C4-2B (cell line): ENCODE measurements around the gene DNAH8.

Experiments
- ZFX ChIP-seq: fragments of 450-650 bp; IDR thresholded peaks from 2 replicates; pipeline ENCODE4 v1.6.1; 2017
- TF ChIP-seq, protein P1 (sequence below): fragments of 450-650 bp; conservative IDR thresholded peaks from 2 replicates; pipeline ENCODE4 v1.5.1; 2017; ENCODE audit warnings: mild to moderate bottlenecking

GRCh38 chr6:38719358-38719757, 4.2 kb downstream of the DNAH8 start:
- TF ChIP-seq, protein P1, sequence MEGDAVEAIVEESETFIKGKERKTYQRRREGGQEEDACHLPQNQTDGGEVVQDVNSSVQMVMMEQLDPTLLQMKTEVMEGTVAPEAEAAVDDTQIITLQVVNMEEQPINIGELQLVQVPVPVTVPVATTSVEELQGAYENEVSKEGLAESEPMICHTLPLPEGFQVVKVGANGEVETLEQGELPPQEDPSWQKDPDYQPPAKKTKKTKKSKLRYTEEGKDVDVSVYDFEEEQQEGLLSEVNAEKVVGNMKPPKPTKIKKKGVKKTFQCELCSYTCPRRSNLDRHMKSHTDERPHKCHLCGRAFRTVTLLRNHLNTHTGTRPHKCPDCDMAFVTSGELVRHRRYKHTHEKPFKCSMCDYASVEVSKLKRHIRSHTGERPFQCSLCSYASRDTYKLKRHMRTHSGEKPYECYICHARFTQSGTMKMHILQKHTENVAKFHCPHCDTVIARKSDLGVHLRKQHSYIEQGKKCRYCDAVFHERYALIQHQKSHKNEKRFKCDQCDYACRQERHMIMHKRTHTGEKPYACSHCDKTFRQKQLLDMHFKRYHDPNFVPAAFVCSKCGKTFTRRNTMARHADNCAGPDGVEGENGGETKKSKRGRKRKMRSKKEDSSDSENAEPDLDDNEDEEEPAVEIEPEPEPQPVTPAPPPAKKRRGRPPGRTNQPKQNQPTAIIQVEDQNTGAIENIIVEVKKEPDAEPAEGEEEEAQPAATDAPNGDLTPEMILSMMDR = no peak
- TF ChIP-seq ZFX = no peak
